Kidney (tissue), 14 donors: ENCODE results near the gene PTH. TPM values are rescaled to one million over a fixed set of nuclear protein-coding genes. Genes with fewer than 3 reads are reported as not detected.

Experiments used
- DNase-seq, 5 donors: peaks; one replicate each; pipeline ENCODE4 v3.0.0-alpha.2; 2013 to 2020
- FAIRE-seq: peaks from 2 replicates; lab custom pipeline; 2012; peaks lifted over from hg19 to GRCh38; lab: Jason Lieb, UNC
- H3K27ac ChIP-seq, 2 donors: one replicate each; pipeline ENCODE4 v1.7.0; 2013; ENCODE audit warnings: low read depth in 2 of 2, low read length in 2 of 2, inconsistent platforms in 1 of 2
- H3K27me3 ChIP-seq: one replicate; pipeline ENCODE4 v1.7.1; 2013; ENCODE audit warnings: low read length, inconsistent platforms; ENCODE audit not compliant: control insufficient read depth, insufficient read depth
- H3K36me3 ChIP-seq, 3 donors: one replicate each; pipeline versions ENCODE4 v1.7.0 to v1.7.1; 2013; ENCODE audit warnings: low read length in 3 of 3, control low read depth in 1 of 3, inconsistent platforms in 1 of 3; ENCODE audit not compliant: insufficient read depth in 3 of 3, control insufficient read depth in 2 of 3
- H3K4me1 ChIP-seq, 3 donors: one replicate each; pipeline versions ENCODE4 v1.7.0 to v1.7.1; 2013; ENCODE audit warnings: low read length in 3 of 3, inconsistent platforms in 1 of 3, low read depth in 1 of 3; ENCODE audit not compliant: control insufficient read depth in 2 of 3, insufficient read depth in 2 of 3
- H3K4me3 ChIP-seq, 3 donors: one replicate each; pipeline versions ENCODE4 v1.7.0 to v1.8.1; 2013; ENCODE audit warnings: low read length in 3 of 3, control low read depth in 1 of 3, inconsistent platforms in 1 of 3
- H3K9ac ChIP-seq, 3 donors: one replicate each; pipeline versions ENCODE4 v1.7.0 to v1.7.1; 2013; ENCODE audit warnings: low read length in 3 of 3, control low read depth in 1 of 3, inconsistent platforms in 1 of 3
- H3K9me3 ChIP-seq, 3 donors: one replicate each; pipeline versions ENCODE4 v1.7.0 to v1.7.1; 2013; ENCODE audit warnings: low read length in 3 of 3, control low read depth in 1 of 3, inconsistent platforms in 1 of 3; ENCODE audit not compliant: control insufficient read depth in 2 of 3, insufficient read depth in 1 of 3
- intact Hi-C: fragments of 100-400 bp; cut with DNase I; formaldehyde crosslinking; loops from one replicate; pipeline ENCODE4 v1.11.1; 2022
- polyA plus RNA-seq: library from polyadenylated mRNA; stranded (reverse); fragments of 350-450 nt; fragmentation: Illumina TruSeq; extraction: RNeasy Lipid Tissue Mini Kit (QIAGEN cat#74804); gene quantifications from one replicate; pipeline ENCODE4 v1.2.3, GENCODE V29; 2014; ENCODE audit warnings: low read depth, low replicate concordance; ENCODE audit not compliant: insufficient read depth
- total RNA-seq: library from RNA; stranded (reverse); fragmentation: NEBNext Ultra II Directional; extraction: Animal tissue kit (Norgen Biotek cat#: 25700); gene quantifications from one replicate; pipeline ENCODE4 v1.2.1, GENCODE V29; 2021
- TF ChIP-seq, protein P1 (sequence below): IDR thresholded peaks from 3 replicates; pipeline ENCODE4 v1.5.1; 2012; ENCODE audit warnings: mild to moderate bottlenecking, moderate library complexity, borderline replicate concordance; ENCODE audit not compliant: insufficient read depth; ENCODE audit errors: extremely low read depth
- donor health status: control.
- donor health status: control.
- donor health status: control.
- donor health status: control.
- donor health status: control.
- donor health status: DM: yes; HTN: yes; CAD: no.
- donor health status: Normal renal cell carcinoma (clear cell type).

PTH gene
- total and polyA plus RNA-seq, 2 donors from 2014 or later: not detected

DNA sequence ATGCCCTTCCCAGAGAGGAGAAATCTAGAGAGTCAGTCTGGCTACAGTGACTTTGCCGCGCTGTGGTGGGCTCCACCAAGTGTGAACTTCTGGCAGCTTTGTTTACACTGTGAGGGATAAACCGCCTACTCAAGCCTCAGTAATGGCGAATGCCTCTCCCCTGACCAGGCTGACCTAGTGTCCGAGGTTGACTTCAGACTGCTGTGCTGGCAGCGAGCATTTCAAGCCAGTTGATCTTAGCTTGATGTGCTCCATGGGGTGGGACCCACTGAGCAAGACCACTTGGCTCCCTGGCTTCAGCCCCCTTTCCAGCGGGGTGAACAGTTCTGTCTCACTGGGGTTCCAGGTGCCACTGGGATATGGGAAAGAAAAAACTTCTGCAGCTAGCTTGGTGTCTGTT is 38.6 kb upstream of the PTH start:
- Histone ChIP-seq H3K4me1 (no peaks in the 10 kb centered on the region), H3K9me3 (peaks cover 0 to 10% (median 5%) of the 10 kb centered on the region in 3 donors), H3K27ac (no peak overlapping the region), H3K27me3 (no peaks in the 10 kb centered on the region), H3K4me3 (no peak overlapping the region), H3K36me3 (no peaks in the 10 kb centered on the region), H3K9ac (no peak overlapping the region)
- intact Hi-C loops: no loop called here
- no peak for FAIRE-seq
- TF ChIP-seq, protein P1, sequence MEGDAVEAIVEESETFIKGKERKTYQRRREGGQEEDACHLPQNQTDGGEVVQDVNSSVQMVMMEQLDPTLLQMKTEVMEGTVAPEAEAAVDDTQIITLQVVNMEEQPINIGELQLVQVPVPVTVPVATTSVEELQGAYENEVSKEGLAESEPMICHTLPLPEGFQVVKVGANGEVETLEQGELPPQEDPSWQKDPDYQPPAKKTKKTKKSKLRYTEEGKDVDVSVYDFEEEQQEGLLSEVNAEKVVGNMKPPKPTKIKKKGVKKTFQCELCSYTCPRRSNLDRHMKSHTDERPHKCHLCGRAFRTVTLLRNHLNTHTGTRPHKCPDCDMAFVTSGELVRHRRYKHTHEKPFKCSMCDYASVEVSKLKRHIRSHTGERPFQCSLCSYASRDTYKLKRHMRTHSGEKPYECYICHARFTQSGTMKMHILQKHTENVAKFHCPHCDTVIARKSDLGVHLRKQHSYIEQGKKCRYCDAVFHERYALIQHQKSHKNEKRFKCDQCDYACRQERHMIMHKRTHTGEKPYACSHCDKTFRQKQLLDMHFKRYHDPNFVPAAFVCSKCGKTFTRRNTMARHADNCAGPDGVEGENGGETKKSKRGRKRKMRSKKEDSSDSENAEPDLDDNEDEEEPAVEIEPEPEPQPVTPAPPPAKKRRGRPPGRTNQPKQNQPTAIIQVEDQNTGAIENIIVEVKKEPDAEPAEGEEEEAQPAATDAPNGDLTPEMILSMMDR: no peak
- DNase-seq: no peak

DNA sequence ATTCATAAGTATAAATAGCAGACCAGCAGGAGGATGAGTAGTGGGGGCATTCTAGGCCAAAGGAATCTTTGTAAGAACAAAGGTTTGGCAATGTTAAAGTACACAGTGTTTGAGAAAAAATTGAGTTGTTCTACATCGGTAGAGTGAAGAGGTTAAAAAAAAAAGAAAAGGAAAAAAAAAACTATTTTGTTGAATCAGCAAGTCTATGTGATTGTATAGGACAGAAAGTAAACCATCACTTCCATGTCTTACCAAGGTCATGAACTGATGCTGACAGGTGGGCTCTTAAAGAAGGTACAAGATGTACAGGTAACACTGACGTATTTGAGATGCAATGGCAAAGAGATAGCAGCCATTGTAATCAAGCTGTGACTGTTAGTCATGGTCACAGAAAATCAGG is 29.5 kb upstream of the PTH start:
- no peak overlapping the region for H3K27ac ChIP-seq
- intact Hi-C loops: no loop called here
- H3K4me1 ChIP-seq: no peaks in the 10 kb centered on the region
- no peak overlapping the region for H3K4me3 ChIP-seq
- TF ChIP-seq, protein P1: no peak
- no peaks in the 10 kb centered on the region for H3K36me3 ChIP-seq
- DNase-seq: no peak
- H3K27me3 ChIP-seq: no peaks in the 10 kb centered on the region
- FAIRE-seq: no peak
- no peak overlapping the region for H3K9ac ChIP-seq
- H3K9me3 ChIP-seq: no peaks in the 10 kb centered on the region

DNA sequence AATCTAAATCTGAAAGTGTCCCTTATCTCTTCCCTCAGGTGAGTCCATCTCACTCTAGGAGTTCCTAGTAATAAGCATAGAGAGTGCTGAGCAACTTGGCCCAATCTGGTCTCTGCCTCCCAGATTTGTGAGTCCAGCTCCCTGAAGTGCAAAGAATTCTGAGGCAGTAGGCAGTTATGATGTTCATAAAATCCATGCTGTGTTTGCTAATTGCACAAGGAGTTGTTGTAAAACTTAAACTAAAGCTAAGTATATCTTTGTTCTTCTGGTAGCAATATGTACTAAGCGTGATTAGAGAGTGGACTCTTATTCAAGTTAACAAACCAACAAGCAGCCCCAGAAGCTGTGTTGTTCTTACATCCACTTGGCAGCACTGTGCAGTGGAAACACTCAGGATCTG is 7.6 kb upstream of the PTH start:
- TF ChIP-seq, protein P1: no peak
- no peak for FAIRE-seq

DNA sequence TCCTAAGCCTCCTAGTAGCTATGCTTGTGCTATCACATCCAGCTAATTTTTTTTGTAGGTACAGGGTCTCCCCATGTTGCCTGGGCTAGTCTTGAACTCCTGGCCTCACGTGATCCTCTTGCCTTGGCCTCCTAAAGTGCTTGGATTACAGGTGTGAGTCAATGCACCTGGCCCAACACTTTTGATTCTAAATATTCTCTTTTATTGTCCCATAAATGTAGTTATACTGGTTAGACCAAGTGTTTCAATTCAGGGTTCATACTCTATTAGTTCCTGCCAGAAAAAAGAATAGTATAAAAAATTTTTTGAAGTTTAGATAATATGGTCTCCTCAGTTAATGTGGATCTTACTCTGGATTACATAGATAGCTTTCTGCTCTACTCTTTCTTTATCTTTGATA is 6.7 kb upstream of the PTH start:
- no peak overlapping the region for H3K27ac ChIP-seq
- no peaks in the 10 kb centered on the region for H3K27me3 ChIP-seq
- TF ChIP-seq, protein P1: no peak
- H3K9me3 ChIP-seq: no peaks in the 10 kb centered on the region
- DNase-seq (no peak), FAIRE-seq (no peak)
- H3K4me3 ChIP-seq: no peak overlapping the region
- no peaks in the 10 kb centered on the region for H3K4me1 ChIP-seq
- H3K9ac ChIP-seq: no peak overlapping the region
- H3K36me3 ChIP-seq: no peaks in the 10 kb centered on the region
- intact Hi-C loops: no loop called here

More for the DNA sequence above, 7.6 kb upstream of the PTH start:
- DNase-seq: no peak
- Histone ChIP-seq H3K4me1 (no peaks in the 10 kb centered on the region), H3K9ac (no peak overlapping the region), H3K27me3 (no peaks in the 10 kb centered on the region), H3K9me3 (no peaks in the 10 kb centered on the region), H3K36me3 (no peaks in the 10 kb centered on the region), H3K4me3 (no peak overlapping the region), H3K27ac (no peak overlapping the region)
- intact Hi-C loops: no loop called here
